ENCODE measurements around the gene PLXNA1.

The PLXNA1 gene

DNA sequence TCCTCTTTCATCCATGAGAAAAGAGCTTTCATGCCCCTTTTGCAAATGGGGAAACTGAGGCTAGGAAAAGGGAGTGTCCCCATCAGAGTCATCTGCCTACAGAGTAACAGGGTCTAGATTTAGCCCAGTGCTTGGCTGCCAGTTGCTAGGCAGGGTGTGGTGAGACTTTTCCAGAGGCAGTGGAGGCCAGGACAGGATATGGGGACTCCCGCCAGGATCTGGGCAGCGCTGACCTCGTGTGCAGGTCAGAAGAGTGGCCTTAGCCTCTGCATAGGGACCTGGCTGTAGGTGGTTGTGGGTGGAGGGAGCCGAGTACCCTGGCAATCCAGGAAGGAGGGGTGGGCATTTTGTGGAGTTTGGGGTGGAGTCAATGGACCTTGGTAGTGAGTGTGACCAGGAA, 4.2 kb downstream of the PLXNA1 start:
- TF ChIP-seq, protein P1, sequence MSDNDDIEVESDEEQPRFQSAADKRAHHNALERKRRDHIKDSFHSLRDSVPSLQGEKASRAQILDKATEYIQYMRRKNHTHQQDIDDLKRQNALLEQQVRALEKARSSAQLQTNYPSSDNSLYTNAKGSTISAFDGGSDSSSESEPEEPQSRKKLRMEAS (IDR thresholded peaks at IDR 0.05): no peak
- TF ChIP-seq CREB1 (IDR thresholded peaks at IDR 0.05; ENCODE audit: low read depth) (no peak), TAF1 (IDR thresholded peaks at IDR 0.05; ENCODE audit: low read depth) (no peak), FOXM1 (IDR thresholded peaks at IDR 0.05; ENCODE audit: borderline replicate concordance, low read depth) (no peak), TCF12 (IDR thresholded peaks at IDR 0.05; ENCODE audit: low read depth) (no peak), NFIC (IDR thresholded peaks at IDR 0.05) (no peak), ZBTB7A (IDR thresholded peaks at IDR 0.05; ENCODE audit: low read depth) (no peak), CEBPB (IDR thresholded peaks at IDR 0.05) (no peak), TEAD4 (IDR thresholded peaks at IDR 0.05) (no peak), YY1 (IDR thresholded peaks at IDR 0.05; ENCODE audit: low read depth) (no peak)
- TF ChIP-seq, protein P2, sequence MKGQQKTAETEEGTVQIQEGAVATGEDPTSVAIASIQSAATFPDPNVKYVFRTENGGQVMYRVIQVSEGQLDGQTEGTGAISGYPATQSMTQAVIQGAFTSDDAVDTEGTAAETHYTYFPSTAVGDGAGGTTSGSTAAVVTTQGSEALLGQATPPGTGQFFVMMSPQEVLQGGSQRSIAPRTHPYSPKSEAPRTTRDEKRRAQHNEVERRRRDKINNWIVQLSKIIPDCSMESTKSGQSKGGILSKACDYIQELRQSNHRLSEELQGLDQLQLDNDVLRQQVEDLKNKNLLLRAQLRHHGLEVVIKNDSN (IDR thresholded peaks at IDR 0.05): no peak

DNA sequence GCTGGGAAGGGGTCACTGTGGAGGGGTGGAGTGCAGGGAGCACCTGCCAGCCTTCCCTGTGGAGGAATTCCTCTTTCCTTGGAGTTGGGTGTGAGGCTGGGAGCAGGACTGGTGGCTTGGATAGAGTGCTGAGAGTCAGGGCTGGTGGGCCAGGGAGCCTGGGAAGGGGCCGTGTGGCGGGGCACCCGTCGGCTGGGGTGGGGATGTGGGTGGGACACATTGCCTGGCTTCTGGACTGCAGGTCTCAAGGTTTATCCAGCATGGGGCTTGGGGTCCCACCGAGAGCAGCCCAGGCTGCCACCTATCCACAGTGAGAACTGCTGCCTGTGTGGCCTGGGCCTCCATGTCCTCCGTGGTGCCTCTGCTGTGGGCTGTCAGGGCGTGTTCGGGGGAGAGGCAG, 4.7 kb downstream of the PLXNA1 start:
- TF ChIP-seq, protein P3, sequence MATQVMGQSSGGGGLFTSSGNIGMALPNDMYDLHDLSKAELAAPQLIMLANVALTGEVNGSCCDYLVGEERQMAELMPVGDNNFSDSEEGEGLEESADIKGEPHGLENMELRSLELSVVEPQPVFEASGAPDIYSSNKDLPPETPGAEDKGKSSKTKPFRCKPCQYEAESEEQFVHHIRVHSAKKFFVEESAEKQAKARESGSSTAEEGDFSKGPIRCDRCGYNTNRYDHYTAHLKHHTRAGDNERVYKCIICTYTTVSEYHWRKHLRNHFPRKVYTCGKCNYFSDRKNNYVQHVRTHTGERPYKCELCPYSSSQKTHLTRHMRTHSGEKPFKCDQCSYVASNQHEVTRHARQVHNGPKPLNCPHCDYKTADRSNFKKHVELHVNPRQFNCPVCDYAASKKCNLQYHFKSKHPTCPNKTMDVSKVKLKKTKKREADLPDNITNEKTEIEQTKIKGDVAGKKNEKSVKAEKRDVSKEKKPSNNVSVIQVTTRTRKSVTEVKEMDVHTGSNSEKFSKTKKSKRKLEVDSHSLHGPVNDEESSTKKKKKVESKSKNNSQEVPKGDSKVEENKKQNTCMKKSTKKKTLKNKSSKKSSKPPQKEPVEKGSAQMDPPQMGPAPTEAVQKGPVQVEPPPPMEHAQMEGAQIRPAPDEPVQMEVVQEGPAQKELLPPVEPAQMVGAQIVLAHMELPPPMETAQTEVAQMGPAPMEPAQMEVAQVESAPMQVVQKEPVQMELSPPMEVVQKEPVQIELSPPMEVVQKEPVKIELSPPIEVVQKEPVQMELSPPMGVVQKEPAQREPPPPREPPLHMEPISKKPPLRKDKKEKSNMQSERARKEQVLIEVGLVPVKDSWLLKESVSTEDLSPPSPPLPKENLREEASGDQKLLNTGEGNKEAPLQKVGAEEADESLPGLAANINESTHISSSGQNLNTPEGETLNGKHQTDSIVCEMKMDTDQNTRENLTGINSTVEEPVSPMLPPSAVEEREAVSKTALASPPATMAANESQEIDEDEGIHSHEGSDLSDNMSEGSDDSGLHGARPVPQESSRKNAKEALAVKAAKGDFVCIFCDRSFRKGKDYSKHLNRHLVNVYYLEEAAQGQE (IDR thresholded peaks at IDR 0.05; ENCODE audit: low read depth): no peak
- TF ChIP-seq EGR1 (IDR thresholded peaks at IDR 0.05): no peak
- no peak for TF ChIP-seq RAD21 (IDR thresholded peaks at IDR 0.05; ENCODE audit: low read depth)
- TF ChIP-seq, protein P1 (IDR thresholded peaks at IDR 0.05): no peak
- TF ChIP-seq ZBTB7A (IDR thresholded peaks at IDR 0.05; ENCODE audit: low read depth): no peak
- TF ChIP-seq FOXM1 (IDR thresholded peaks at IDR 0.05; ENCODE audit: borderline replicate concordance, low read depth): no peak
- TF ChIP-seq EP300 (IDR thresholded peaks at IDR 0.05; ENCODE audit: borderline replicate concordance): no peak

DNA sequence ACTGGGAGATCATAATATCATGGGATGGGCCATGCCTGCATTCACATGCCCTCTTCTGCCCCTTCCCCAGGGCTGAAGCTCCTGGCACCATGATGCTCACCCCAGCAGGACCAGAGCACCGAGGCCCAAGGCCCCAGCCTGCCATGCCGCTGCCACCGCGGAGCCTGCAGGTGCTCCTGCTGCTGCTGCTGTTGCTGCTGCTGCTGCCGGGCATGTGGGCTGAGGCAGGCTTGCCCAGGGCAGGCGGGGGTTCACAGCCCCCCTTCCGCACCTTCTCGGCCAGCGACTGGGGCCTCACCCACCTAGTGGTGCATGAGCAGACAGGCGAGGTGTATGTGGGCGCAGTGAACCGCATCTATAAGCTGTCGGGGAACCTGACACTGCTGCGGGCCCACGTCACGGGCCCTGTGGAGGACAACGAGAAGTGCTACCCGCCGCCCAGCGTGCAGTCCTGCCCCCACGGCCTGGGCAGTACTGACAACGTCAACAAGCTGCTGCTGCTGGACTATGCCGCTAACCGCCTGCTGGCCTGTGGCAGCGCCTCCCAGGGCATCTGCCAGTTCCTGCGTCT, 5.6 kb downstream of the PLXNA1 start:
- no peak for TF ChIP-seq CEBPB (IDR thresholded peaks at IDR 0.05)
- TF ChIP-seq EGR1 (IDR thresholded peaks at IDR 0.05): no peak
- TF ChIP-seq, protein P3 (IDR thresholded peaks at IDR 0.05; ENCODE audit: low read depth): no peak
- no peak for TF ChIP-seq TEAD4 (IDR thresholded peaks at IDR 0.05)
- TF ChIP-seq, protein P1 (IDR thresholded peaks at IDR 0.05): no peak
- no peak for TF ChIP-seq ZBTB7A (IDR thresholded peaks at IDR 0.05; ENCODE audit: low read depth)
- no peak for TF ChIP-seq TAF1 (IDR thresholded peaks at IDR 0.05; ENCODE audit: low read depth)
- TF ChIP-seq RAD21 (IDR thresholded peaks at IDR 0.05; ENCODE audit: low read depth): no peak
- TF ChIP-seq YY1 (IDR thresholded peaks at IDR 0.05; ENCODE audit: low read depth): no peak
- TF ChIP-seq NFIC (IDR thresholded peaks at IDR 0.05): no peak
- no peak for TF ChIP-seq FOXM1 (IDR thresholded peaks at IDR 0.05; ENCODE audit: borderline replicate concordance, low read depth)
- no peak for TF ChIP-seq EP300 (IDR thresholded peaks at IDR 0.05; ENCODE audit: borderline replicate concordance)
- TF ChIP-seq, protein P2 (IDR thresholded peaks at IDR 0.05): no peak
- TF ChIP-seq CREB1 (IDR thresholded peaks at IDR 0.05; ENCODE audit: low read depth): no peak
- TF ChIP-seq TCF12 (IDR thresholded peaks at IDR 0.05; ENCODE audit: low read depth): no peak

DNA sequence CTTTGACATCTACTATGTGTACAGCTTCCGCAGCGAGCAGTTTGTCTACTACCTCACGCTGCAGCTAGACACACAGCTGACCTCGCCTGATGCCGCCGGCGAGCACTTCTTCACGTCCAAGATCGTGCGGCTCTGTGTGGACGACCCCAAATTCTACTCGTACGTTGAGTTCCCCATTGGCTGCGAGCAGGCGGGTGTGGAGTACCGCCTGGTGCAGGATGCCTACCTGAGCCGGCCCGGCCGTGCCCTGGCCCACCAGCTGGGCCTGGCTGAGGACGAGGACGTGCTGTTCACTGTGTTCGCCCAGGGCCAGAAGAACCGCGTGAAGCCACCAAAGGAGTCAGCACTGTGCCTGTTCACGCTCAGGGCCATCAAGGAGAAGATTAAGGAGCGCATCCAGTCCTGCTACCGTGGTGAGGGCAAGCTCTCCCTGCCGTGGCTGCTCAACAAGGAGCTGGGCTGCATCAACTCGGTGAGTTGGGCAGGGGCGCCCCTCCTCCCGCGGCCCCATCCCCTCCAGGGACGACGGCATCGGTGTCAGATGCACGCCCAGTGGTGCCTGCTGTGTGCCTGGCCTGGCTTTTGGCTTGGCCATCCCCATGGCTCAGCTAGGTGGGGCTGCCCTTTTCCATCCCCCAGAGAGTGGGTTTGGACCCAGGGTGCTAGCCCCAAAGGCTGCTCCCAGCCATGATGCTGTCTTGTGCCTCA, 6.6 kb downstream of the PLXNA1 start:
- TF ChIP-seq EGR1 (IDR thresholded peaks at IDR 0.05) (no peak), TAF1 (IDR thresholded peaks at IDR 0.05; ENCODE audit: low read depth) (no peak), TCF12 (IDR thresholded peaks at IDR 0.05; ENCODE audit: low read depth) (no peak), CREB1 (IDR thresholded peaks at IDR 0.05; ENCODE audit: low read depth) (no peak), CEBPB (IDR thresholded peaks at IDR 0.05) (no peak)

DNA sequence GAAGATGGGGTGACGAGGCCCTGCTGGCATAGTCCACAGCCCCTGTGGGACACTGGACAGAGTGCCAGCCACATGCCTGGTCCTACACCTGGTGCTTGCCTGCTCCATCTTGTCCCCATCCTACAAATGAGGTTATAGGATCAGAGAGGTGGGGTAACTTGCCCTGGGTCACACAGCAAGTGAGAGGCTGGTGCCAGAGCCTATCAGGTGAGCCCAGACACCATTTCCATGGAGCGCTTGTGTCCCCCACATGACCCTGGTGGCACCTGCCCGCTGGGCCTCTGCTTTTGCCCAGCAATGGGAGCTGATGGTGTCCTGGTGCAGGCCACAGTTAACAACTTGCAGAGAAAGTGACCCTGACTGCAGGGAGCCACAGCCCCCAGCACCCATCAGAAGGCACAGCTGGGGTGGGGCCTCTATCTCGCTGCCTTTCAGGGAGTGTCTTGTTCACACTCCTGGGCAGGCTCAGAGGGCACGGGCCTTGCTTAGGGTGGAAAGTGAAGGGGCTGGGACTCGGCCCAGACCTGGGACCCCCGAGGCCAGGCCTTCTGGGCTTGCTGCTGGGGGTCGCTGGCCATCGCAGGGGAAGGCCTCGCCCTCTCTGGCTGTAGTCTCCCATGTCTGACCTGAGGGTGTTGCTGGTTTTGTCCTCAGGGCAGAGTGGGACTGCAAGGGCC, 7.2 kb downstream of the PLXNA1 start:
- TF ChIP-seq, protein P2 (IDR thresholded peaks at IDR 0.05): no peak
- TF ChIP-seq FOXM1 (IDR thresholded peaks at IDR 0.05; ENCODE audit: borderline replicate concordance, low read depth) (no peak), ZBTB7A (IDR thresholded peaks at IDR 0.05; ENCODE audit: low read depth) (no peak), NFIC (IDR thresholded peaks at IDR 0.05) (no peak), YY1 (IDR thresholded peaks at IDR 0.05; ENCODE audit: low read depth) (no peak), TCF12 (IDR thresholded peaks at IDR 0.05; ENCODE audit: low read depth) (no peak), EP300 (IDR thresholded peaks at IDR 0.05; ENCODE audit: borderline replicate concordance) (no peak), TEAD4 (IDR thresholded peaks at IDR 0.05) (no peak), CREB1 (IDR thresholded peaks at IDR 0.05; ENCODE audit: low read depth) (no peak), CEBPB (IDR thresholded peaks at IDR 0.05) (no peak), TAF1 (IDR thresholded peaks at IDR 0.05; ENCODE audit: low read depth) (no peak), RAD21 (IDR thresholded peaks at IDR 0.05; ENCODE audit: low read depth) (no peak), EGR1 (IDR thresholded peaks at IDR 0.05) (no peak)
- TF ChIP-seq, protein P1 (IDR thresholded peaks at IDR 0.05): no peak
- TF ChIP-seq, protein P3 (IDR thresholded peaks at IDR 0.05; ENCODE audit: low read depth): no peak

Data from Ishikawa (cell line).